Breast epithelium (tissue), 4 donors: ENCODE results near the gene JAG1. TPM values are rescaled to one million over a fixed set of nuclear protein-coding genes. Genes with fewer than 3 reads are reported as not detected.

ENCODE experiments used
- DNase-seq, 2 donors: peaks; one replicate each; pipeline ENCODE4 v3.0.0-alpha.2; 2019; ENCODE audit warnings: low spot score in 2 of 2
- H3K27ac ChIP-seq, 2 donors: fragments of 200-600 bp; sonication (generic) in 1 of 2; one replicate each; pipeline ENCODE4 v1.5.1; 2016 to 2019; ENCODE audit warnings: mild to moderate bottlenecking in 1 of 2
- H3K27me3 ChIP-seq, 2 donors: fragments of 200-600 bp; sonication (generic) in 1 of 2; one replicate each; pipeline versions ENCODE4 v1.5.1 to v1.6.0; 2017 to 2019; ENCODE audit warnings: control low read depth in 1 of 2, mild to moderate bottlenecking in 1 of 2
- H3K36me3 ChIP-seq: fragments of 200-600 bp; one replicate; pipeline ENCODE4 v1.5.1; 2019
- H3K4me1 ChIP-seq, 2 donors: fragments of 200-600 bp; sonication (generic); one replicate each; pipeline ENCODE4 v1.5.1; 2016 to 2019; ENCODE audit warnings: control low read depth in 1 of 2
- H3K4me3 ChIP-seq, 3 donors: fragments of 200-600 bp; sonication (generic); 1 replicate in 2 of 3; 2 replicates in 1 of 3; pipeline ENCODE4 v1.5.1; 2016 to 2019; ENCODE audit warnings: mild to moderate bottlenecking in 3 of 3, moderate library complexity in 2 of 3
- H3K9me3 ChIP-seq, 2 donors: fragments of 200-600 bp; sonication (generic) in 1 of 2; one replicate each; pipeline ENCODE4 v1.5.1; 2016 to 2019; ENCODE audit warnings: control low read depth in 1 of 2
- CTCF ChIP-seq, 3 donors: fragments of 450-650 bp; IDR thresholded peaks; one replicate each; pipeline ENCODE4 v1.5.1; 2016 to 2017; ENCODE audit warnings: antibody characterized with exemption in 3 of 3, mild to moderate bottlenecking in 3 of 3, moderate library complexity in 3 of 3
- POLR2A ChIP-seq: fragments of 450-650 bp; IDR thresholded peaks from one replicate; pipeline ENCODE4 v1.6.1; 2016; ENCODE audit warnings: antibody characterized with exemption, mild to moderate bottlenecking, moderate library complexity
- POLR2AphosphoS5 ChIP-seq, 3 donors: sonication (generic); formaldehyde crosslinking; IDR thresholded peaks; one replicate each; pipeline ENCODE4 v1.6.1; 2017; ENCODE audit warnings: antibody characterized with exemption in 3 of 3
- intact Hi-C: fragments of 100-400 bp; cut with DNase I; formaldehyde crosslinking; loops from one replicate; pipeline ENCODE4 v1.15.1; 2023; ENCODE audit warnings: low total_unique reads
- total RNA-seq, 3 donors: library from RNA; depleted of rRNA; stranded (reverse); fragments of >200 nt; gene quantifications; one replicate each; pipeline ENCODE4 v1.1.0, GENCODE V29; 2016

JAG1 gene
- total RNA-seq, 3 donors from 2014 or later: 49.0 to 97.9 (median 75.7) TPM

GRCh38 chr20:10670501-10671220, 3.1 kb downstream of the JAG1 start:
- intact Hi-C loops: loop anchor here (10.0 kb wide), 2 partner anchors 106 to 1406 kb away; no protein-coding TSS in a partner anchor
- H3K27ac ChIP-seq: peak overlapping the region; percentile 96 to 98
- H3K4me1 ChIP-seq: peaks cover 4% of the 10 kb centered on the region in 2 donors
- no peak for DNase-seq
- peak overlapping the region; percentile 86 to 93 (median 87) for H3K4me3 ChIP-seq
- no peak for TF ChIP-seq POLR2A
- TF ChIP-seq POLR2AphosphoS5 (IDR thresholded peaks at IDR 0.05): peak in 1 of 3 donors; percentile 17
- H3K36me3 ChIP-seq: no peaks in the 10 kb centered on the region
- no peaks in the 10 kb centered on the region for H3K9me3 ChIP-seq
- no peaks in the 10 kb centered on the region for H3K27me3 ChIP-seq

DNA sequence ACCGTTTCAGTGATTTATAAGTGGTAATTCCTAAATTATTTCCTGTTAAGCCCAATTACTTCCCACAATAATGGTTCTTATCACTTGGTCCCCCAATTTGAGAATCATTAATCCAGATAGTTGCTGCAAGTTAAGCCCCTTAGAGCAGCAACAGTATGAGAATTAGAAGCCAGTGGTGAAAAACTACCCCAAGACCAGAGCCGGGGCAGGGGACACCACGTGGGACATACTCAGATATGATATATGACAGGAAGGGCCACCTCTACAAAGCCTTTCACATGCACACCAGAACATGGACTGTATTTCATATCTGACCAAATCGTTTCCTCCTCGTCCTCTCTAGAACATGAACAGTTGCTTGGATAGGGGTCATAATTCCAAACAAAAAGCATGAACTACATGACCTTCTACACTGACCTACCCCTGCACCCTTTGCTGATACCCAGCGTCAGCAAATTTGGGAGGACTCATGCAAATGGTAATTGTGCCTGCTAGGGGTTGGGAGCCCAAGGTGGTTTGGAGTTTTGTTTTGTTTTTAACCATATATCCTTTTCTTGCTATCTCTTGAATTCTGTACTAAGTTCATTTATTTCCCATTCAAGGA, 3.9 kb downstream of the JAG1 start:
- H3K36me3 ChIP-seq: no peaks in the 10 kb centered on the region
- no peak for DNase-seq
- TF ChIP-seq CTCF (IDR thresholded peaks at IDR 0.05) (no peak), POLR2A (no peak), POLR2AphosphoS5 (IDR thresholded peaks at IDR 0.05) (no peak)
- no peaks in the 10 kb centered on the region for H3K27me3 ChIP-seq
- peaks cover 4 to 10% of the 10 kb centered on the region in 2 donors for H3K4me1 ChIP-seq
- intact Hi-C loops: loop anchor here (10.0 kb wide), 2 partner anchors 105 to 1405 kb away; no protein-coding TSS in a partner anchor
- peak overlapping the region; percentile 86 to 93 (median 87) for H3K4me3 ChIP-seq
- peak overlapping the region; percentile 96 to 98 for H3K27ac ChIP-seq
- no peaks in the 10 kb centered on the region for H3K9me3 ChIP-seq

GRCh38 chr20:10668677-10669368, 5.0 kb downstream of the JAG1 start:
- H3K4me3 ChIP-seq: peak overlapping the region in 2 of 3 donors; percentile 2 to 29
- H3K27ac ChIP-seq: no peak overlapping the region
- TF ChIP-seq POLR2A (no peak), POLR2AphosphoS5 (IDR thresholded peaks at IDR 0.05) (no peak), CTCF (IDR thresholded peaks at IDR 0.05) (no peak)
- intact Hi-C loops: no loop called here
- H3K9me3 ChIP-seq: no peaks in the 10 kb centered on the region
- no peaks in the 10 kb centered on the region for H3K36me3 ChIP-seq
- DNase-seq: no peak
- H3K27me3 ChIP-seq: no peaks in the 10 kb centered on the region
- peaks cover 4 to 16% of the 10 kb centered on the region in 2 donors for H3K4me1 ChIP-seq

DNA sequence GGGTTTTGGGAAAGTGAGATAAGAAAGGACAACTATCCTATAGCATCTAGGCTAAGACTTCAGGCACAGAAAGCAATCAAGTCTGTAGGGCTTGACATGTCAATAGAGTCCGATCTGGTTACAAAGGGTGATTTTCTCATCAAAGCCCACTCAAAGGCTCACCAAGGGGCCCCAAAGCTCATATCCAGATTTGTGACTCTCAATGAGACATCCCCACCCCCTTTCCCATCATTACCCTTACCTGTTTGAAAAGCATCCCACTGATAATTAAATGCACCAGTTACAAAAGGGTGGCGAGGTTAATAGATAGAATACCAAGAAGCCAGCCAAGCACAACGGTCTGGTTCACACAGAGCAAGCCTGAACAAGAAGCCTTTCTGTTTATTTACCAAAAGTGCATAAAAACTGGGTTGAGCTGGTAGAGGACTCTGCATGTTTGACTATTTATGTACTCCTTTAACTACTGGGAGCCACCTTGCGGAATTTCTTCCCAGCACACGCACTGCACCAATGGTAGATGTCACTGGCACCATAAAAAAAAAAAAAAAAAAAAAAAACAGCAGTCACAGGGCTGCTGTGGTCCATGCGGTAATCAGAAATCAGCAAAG, 6.1 kb downstream of the JAG1 start:
- Histone ChIP-seq H3K36me3 (no peaks in the 10 kb centered on the region), H3K9me3 (no peaks in the 10 kb centered on the region), H3K4me3 (peak overlapping the region; percentile 4 to 49 (median 23)), H3K27me3 (no peaks in the 10 kb centered on the region), H3K4me1 (peaks cover 4 to 16% of the 10 kb centered on the region in 2 donors), H3K27ac (peak overlapping the region; percentile 77 to 87)
- intact Hi-C loops: no loop called here
- TF ChIP-seq CTCF (IDR thresholded peaks at IDR 0.05) (no peak), POLR2AphosphoS5 (IDR thresholded peaks at IDR 0.05) (no peak), POLR2A (no peak)
- DNase-seq: no peak

- intact Hi-C loops: no loop called here
- DNase-seq: peak in 1 of 2 donors; percentile 61
- Histone ChIP-seq H3K27me3 (no peaks in the 10 kb centered on the region), H3K27ac (peak overlapping the region; percentile 77 to 87), H3K4me1 (peaks cover 4 to 16% of the 10 kb centered on the region in 2 donors), H3K4me3 (peak overlapping the region in 2 of 3 donors; percentile 23 to 49), H3K9me3 (no peaks in the 10 kb centered on the region), H3K36me3 (no peaks in the 10 kb centered on the region)
- TF ChIP-seq CTCF (IDR thresholded peaks at IDR 0.05) (no peak), POLR2A (no peak), POLR2AphosphoS5 (IDR thresholded peaks at IDR 0.05) (peak in 1 of 3 donors; percentile 59)
Measured at GRCh38 chr20:10667077-10667401, 6.8 kb downstream of the JAG1 start.
